Prostate gland (tissue), 2 donors: Measurements from ENCODE around the gene ACOT2. TPM values are rescaled to one million over a fixed set of nuclear protein-coding genes. Genes with fewer than 3 reads are reported as not detected.
"Not testable (repeated sequence)": the region's sequence is repeated elsewhere in the genome, so short reads cannot be mapped to it uniquely, and the experiment has no call there.

Source experiments
- DNase-seq: peaks from one replicate; pipeline ENCODE4 v3.0.0-alpha.2; 2019; ENCODE audit warnings: low spot score
- H3K27ac ChIP-seq, 2 donors: fragments of 200-600 bp; sonication (generic); 2 replicates each; pipeline ENCODE4 v1.5.1; 2017 to 2019
- H3K27me3 ChIP-seq: fragments of 200-600 bp; sonication (generic); replicated peaks from 2 replicates; pipeline ENCODE4 v1.5.1; 2019; ENCODE audit not compliant: insufficient read depth
- H3K36me3 ChIP-seq, 2 donors: fragments of 200-600 bp; sonication (generic); 1 replicate in 1 of 2; 2 replicates in 1 of 2; pipeline versions ENCODE4 v1.5.1 to v1.8.1; 2017 to 2019
- H3K4me1 ChIP-seq: fragments of 200-600 bp; sonication (generic); replicated peaks from 2 replicates; pipeline ENCODE4 v1.5.1; 2019
- H3K4me3 ChIP-seq, 2 donors: fragments of 200-600 bp; sonication (generic); 2 replicates each; pipeline ENCODE4 v1.5.1; 2017 to 2019
- H3K9me3 ChIP-seq: fragments of 200-600 bp; sonication (generic); 2 replicates; pipeline ENCODE4 v1.5.1; 2017
- POLR2A ChIP-seq: fragments of 450-650 bp; IDR thresholded peaks from one replicate; pipeline ENCODE4 v1.6.1; 2016; ENCODE audit warnings: antibody characterized with exemption, mild to moderate bottlenecking
- POLR2AphosphoS5 ChIP-seq: sonication (generic); formaldehyde crosslinking; IDR thresholded peaks from one replicate; pipeline ENCODE4 v1.6.1; 2017; ENCODE audit warnings: antibody characterized with exemption
- WGBS: methylation state at CpG from one replicate; pipeline ENCODE4 v1.1.5; 2018; 5-methylcytosine and 5-hydroxymethylcytosine counted together
- intact Hi-C: fragments of 100-400 bp; cut with DNase I; formaldehyde crosslinking; loops from one replicate; pipeline ENCODE4 v1.14.2; 2022
- total RNA-seq, 2 donors: library from RNA; depleted of rRNA; stranded (reverse); fragments of >200 nt; gene quantifications; one replicate each; pipeline ENCODE4 v1.1.0, GENCODE V29; 2016
- TF ChIP-seq, protein P1 (sequence below), 4 experiments: fragments of 200-600 bp in 2 of 4; fragments of 450-650 bp in 2 of 4; sonication (generic) in 2 of 4; IDR thresholded peaks; 1 replicate in 3 of 4; 2 replicates in 1 of 4; pipeline ENCODE4 v1.5.1; 2016 to 2019; ENCODE audit warnings: antibody characterized with exemption in 4 of 4, mild to moderate bottlenecking in 2 of 4, moderate library complexity in 2 of 4

Gene ACOT2
- total RNA-seq, 2 donors from 2014 or later: 37.4 to 39.0 TPM

DNA sequence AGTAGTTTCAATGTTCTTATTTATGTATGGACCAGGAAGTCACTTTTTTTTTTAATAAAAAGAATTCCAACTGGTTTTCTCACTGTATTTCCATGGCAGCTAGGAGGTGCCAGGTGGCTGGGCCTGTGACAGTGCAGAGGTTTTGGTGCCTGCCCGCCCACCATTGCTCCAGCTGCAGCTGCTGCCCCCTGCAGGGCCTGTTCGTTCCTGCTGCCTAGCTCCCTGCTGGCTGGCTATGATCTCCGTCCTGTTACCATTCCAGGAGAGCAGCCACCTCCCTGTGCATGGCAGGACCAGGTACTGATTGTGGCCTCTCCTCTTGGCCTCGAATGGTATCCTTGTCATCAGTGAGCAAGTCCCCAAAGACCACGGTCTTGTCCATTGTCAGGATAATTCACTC lies 30.0 kb upstream of the ACOT2 start:
- WGBS: 28% methylated on average over 4 of the region's 5 CpGs
- not testable (repeated sequence) for H3K36me3 ChIP-seq
- TF ChIP-seq, protein P1, sequence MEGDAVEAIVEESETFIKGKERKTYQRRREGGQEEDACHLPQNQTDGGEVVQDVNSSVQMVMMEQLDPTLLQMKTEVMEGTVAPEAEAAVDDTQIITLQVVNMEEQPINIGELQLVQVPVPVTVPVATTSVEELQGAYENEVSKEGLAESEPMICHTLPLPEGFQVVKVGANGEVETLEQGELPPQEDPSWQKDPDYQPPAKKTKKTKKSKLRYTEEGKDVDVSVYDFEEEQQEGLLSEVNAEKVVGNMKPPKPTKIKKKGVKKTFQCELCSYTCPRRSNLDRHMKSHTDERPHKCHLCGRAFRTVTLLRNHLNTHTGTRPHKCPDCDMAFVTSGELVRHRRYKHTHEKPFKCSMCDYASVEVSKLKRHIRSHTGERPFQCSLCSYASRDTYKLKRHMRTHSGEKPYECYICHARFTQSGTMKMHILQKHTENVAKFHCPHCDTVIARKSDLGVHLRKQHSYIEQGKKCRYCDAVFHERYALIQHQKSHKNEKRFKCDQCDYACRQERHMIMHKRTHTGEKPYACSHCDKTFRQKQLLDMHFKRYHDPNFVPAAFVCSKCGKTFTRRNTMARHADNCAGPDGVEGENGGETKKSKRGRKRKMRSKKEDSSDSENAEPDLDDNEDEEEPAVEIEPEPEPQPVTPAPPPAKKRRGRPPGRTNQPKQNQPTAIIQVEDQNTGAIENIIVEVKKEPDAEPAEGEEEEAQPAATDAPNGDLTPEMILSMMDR (IDR thresholded peaks at IDR 0.05): peak in 2 of 4 experiments; percentile 6 to 18

DNA sequence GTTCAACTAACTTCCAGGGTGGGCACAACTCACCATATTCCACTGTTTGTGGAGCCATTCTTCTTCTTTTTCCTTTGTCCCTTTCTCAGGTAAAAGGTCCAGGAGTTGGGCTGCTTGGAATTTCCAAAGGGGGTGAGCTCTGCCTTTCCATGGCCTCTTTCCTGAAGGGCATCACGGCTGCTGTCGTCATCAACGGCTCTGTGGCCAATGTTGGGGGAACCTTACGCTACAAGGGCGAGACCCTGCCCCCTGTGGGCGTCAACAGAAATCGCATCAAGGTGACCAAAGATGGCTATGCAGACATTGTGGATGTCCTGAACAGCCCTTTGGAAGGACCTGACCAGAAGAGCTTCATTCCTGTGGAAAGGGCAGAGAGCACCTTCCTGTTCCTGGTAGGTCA lies 26.1 kb upstream of the ACOT2 start:
- H3K27me3 ChIP-seq, DNase-seq, H3K27ac ChIP-seq, intact Hi-C loops, H3K9me3 ChIP-seq, H3K4me1 ChIP-seq, H3K36me3 ChIP-seq, H3K4me3 ChIP-seq: not testable (repeated sequence)
- no CpG with 5 or more reads among the region's 7 CpGs for WGBS

More for the DNA sequence above, 30.0 kb upstream of the ACOT2 start:
- DNase-seq, intact Hi-C loops, H3K27ac ChIP-seq, H3K9me3 ChIP-seq, H3K27me3 ChIP-seq, H3K4me1 ChIP-seq, H3K4me3 ChIP-seq: not testable (repeated sequence)

DNA sequence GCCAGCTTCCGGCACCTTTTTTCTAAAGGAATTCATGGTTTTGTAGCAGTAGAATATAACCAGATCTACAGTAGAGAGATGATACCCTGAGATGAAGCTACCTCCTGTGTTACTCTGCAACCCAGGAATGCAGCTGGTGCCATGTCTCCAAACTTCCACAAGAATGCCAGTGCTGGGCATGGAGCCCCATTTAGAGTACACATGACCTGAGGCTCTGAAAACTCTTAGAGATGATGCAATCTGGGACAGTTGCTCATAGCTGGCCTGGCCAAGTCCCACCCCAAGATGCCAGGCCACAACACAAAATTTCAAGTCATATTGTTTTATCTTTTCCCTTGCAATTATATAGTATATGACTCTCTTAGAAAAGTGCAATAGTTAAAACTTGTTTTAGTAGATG lies 23.7 kb upstream of the ACOT2 start:
- H3K36me3 ChIP-seq, intact Hi-C loops, H3K4me3 ChIP-seq, H3K27ac ChIP-seq, H3K27me3 ChIP-seq, H3K4me1 ChIP-seq, DNase-seq, H3K9me3 ChIP-seq: not testable (repeated sequence)
- WGBS: no CpG with 5 or more reads among the region's 1 CpG

DNA sequence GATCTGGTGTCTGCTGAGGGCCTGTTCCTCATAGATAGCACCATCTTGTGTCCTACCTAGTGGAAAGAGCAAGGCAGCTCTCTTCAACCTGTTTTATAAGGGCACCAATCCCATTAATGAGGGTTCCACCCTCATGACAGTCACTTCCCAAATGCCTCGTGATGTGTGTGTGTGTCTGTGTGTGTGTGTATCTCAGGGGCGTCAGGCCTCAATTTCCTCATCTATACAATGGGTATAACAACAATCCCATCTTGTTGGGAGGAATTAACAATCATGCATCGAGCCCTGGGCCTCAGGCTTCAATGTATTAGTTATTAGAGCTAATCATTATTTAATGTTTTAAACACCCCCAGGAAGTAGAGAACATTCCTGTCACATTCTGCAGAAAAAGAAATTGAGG lies 19.9 kb upstream of the ACOT2 start:
- H3K4me3 ChIP-seq, H3K27me3 ChIP-seq, intact Hi-C loops, H3K4me1 ChIP-seq, H3K36me3 ChIP-seq, H3K9me3 ChIP-seq, H3K27ac ChIP-seq, DNase-seq: not testable (repeated sequence)
- 100% methylated on average over 3 of the region's 3 CpGs for WGBS

DNA sequence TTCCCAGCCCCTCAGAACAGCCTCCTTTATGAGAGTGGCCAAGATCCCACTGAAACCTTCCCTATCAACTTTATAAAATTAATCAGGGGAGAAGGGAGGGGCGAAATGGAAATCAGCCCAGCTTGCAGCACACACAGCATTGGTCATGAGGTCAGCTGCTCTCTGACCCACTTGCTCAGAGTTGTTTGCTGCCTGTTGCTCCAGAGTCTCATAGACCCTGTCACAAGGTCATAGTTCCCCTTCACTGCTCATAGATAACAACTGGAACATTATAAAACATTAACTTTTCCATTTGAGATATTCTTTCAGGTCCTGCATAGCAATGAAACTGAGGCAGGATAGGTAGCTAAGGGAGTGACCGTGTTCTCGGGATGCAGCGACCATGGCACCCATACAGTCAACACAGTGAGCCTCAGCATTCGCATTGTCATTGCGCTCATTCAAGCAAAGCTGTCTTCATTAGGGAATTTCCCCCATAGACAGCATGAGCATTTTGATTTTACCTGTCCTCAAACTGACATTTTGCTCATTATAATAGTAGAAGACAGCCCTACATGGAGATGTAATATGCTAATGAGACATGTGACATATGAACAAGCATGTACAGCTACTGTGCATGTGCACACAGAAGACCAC lies 19.0 kb upstream of the ACOT2 start:
- H3K36me3 ChIP-seq, H3K4me3 ChIP-seq, DNase-seq, H3K4me1 ChIP-seq, H3K27me3 ChIP-seq, H3K9me3 ChIP-seq, intact Hi-C loops, H3K27ac ChIP-seq: not testable (repeated sequence)
- WGBS: no CpG with 5 or more reads among the region's 6 CpGs

DNA sequence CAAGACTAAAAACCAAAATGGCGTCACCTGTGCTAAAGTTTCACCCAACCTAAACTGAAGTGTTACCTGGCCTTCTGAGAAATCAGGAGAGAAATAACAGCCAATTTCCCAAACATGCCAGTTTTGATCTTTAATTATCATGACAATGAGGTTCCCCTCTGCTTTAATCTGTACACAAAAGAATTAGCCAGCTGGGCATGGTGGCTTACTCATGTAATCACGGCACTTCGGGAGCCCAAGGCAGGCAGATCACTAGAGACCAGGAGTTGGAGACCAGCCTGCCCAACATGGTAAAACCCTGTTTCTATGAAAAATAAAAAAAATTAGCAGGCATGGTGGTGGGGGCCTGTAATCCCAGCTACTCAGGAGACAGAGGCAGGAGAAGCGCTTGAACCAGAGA lies 15.2 kb upstream of the ACOT2 start:
- DNase-seq: no peak
- no peaks in the 10 kb centered on the region for H3K36me3 ChIP-seq
- H3K27me3 ChIP-seq: no peaks in the 10 kb centered on the region
- H3K4me1 ChIP-seq: no peaks in the 10 kb centered on the region
- intact Hi-C loops: no loop called here
- no CpG with 5 or more reads among the region's 4 CpGs for WGBS
- H3K27ac ChIP-seq: no peak overlapping the region
- no peak for TF ChIP-seq POLR2AphosphoS5
- TF ChIP-seq POLR2A: no peak
- TF ChIP-seq, protein P1 (IDR thresholded peaks at IDR 0.05): no peak
- no peak overlapping the region for H3K4me3 ChIP-seq
- no peaks in the 10 kb centered on the region for H3K9me3 ChIP-seq

DNA sequence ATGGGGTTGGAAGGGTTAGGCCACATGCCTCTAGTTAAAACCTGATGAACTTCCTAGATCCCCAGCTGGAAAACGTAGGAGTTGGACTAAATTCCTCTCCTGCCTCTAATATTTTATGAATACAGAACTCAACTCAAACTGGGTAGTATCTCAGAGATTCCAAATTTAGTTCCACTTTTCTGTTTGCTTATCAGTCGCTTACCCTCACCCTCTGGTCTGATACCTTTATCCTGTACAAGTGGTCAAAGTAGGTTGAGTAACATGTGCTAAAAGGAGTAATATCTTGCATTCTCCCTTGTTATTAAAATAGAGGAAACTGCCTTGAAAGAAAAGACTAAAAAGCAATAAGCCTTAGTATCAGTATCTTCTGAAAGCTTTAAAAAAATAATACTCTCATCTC lies 11.8 kb upstream of the ACOT2 start:
- H3K9me3 ChIP-seq, H3K36me3 ChIP-seq, DNase-seq, intact Hi-C loops, H3K27me3 ChIP-seq, H3K27ac ChIP-seq, H3K4me3 ChIP-seq, H3K4me1 ChIP-seq: not testable (repeated sequence)
- no CpG with 5 or more reads among the region's 2 CpGs for WGBS

DNA sequence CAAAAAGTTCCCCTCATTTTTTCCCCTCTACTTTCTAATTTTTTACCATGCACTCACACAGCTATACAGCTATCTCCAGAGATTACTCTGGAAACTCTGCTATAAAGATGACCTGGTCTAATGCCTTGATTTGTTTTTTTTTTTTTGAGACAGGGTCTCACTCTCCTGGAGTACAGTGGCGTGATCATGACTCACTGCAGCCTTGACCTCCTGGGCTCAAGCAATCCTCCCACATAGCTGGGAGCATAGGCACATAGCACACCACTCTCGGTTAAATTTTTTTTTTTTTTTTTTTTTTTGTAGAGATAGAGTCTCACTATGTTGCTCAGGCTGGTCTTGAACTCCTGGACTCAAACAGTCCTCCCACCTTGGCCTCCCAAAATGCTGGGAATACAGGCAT lies 10.8 kb upstream of the ACOT2 start:
- intact Hi-C loops, H3K4me3 ChIP-seq, H3K4me1 ChIP-seq, H3K27me3 ChIP-seq, DNase-seq, H3K9me3 ChIP-seq, H3K27ac ChIP-seq, H3K36me3 ChIP-seq: not testable (repeated sequence)
- WGBS: no CpG with 5 or more reads among the region's 2 CpGs

DNA sequence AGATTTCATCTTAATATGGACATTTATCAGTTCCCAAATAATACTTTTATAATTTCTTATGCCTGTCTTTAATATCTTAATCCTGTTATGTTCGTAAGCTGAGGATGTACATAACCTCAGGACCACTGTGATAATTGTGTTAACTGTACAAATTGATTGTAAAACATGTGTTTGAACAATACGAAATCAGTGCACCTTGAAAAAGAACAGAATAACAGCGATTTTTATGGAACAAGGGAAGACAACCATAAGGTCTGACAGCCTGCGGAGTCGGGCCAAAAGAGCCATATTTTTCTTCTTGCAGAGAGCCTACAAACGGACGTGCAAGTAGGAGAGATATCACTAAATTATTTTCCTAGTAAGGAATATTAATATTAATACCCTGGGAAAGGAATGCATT lies 6.8 kb upstream of the ACOT2 start:
- 97% methylated on average over 7 of the region's 7 CpGs for WGBS
- not testable (repeated sequence) for H3K4me1 ChIP-seq
- intact Hi-C loops: loop anchor here (10.0 kb wide), 1 partner anchor 163 kb away; no protein-coding TSS in a partner anchor

DNA sequence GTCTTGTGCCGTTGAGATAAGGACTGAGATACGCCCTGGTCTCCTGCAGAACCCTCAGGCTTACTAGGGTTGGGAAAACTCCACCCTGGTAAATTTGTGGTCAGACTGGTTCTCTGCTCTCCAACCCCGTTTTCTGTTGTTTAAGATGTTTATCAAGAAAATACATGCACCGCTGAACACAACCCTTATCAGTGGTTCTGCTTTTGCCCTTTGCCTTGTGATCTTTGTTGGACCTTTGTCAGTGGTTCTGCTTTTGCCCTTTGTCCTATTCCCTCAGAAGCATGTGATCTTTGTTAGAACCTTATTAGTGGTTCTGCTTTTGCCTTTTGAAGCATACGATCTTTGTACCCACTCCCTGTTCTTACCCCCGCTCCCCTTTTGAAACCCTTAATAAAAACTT lies 6.3 kb upstream of the ACOT2 start:
- intact Hi-C loops: loop anchor here (10.0 kb wide), 1 partner anchor 162 kb away; no protein-coding TSS in a partner anchor
- not testable (repeated sequence) for H3K27me3 ChIP-seq, H3K4me3 ChIP-seq, H3K4me1 ChIP-seq, DNase-seq, H3K9me3 ChIP-seq, H3K27ac ChIP-seq, H3K36me3 ChIP-seq
- 83% methylated on average over 6 of the region's 6 CpGs for WGBS

More for the DNA sequence above, 6.8 kb upstream of the ACOT2 start:
- H3K27ac ChIP-seq, H3K27me3 ChIP-seq, DNase-seq, H3K9me3 ChIP-seq, H3K36me3 ChIP-seq, H3K4me3 ChIP-seq: not testable (repeated sequence)

DNA sequence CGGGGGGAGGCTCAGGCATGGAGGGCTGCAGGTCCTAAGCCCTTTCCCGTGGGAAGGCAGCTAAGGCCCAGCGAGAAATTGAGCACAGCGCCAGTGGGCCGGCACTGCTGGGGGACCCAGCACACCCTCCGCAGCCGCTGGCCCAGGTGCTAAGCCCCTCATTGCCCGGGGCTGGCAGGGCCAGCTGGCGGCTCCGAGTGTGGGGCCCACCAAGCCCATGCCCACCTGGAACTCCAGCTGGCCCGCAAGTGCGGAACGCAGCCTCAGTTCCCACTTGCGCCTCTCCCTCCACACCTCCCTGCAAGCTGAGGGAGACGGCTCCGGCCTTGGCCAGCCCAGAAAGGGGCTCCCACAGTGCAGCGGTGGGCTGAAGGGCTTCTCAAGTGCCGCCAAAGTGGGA lies 2.6 kb upstream of the ACOT2 start:
- not testable (repeated sequence) for H3K27me3 ChIP-seq, H3K36me3 ChIP-seq, H3K4me3 ChIP-seq, H3K27ac ChIP-seq, DNase-seq, H3K9me3 ChIP-seq, H3K4me1 ChIP-seq
- intact Hi-C loops: loop anchor here (5.0 to 10.0 kb wide), 3 partner anchors 46 to 158 kb away; partner anchors contain the start of gene ACOT6
- WGBS: 94% methylated on average over 14 of the region's 18 CpGs
